GM18951 (cell line): ENCODE data around the gene TARDBP.
"Not testable (repeated sequence)": the region's sequence is repeated elsewhere in the genome, so short reads cannot be mapped to it uniquely, and the experiment has no call there.

Source experiments
- POLR2A ChIP-seq: IDR thresholded peaks from 4 replicates; pipeline ENCODE4 v1.6.1; 2011; ENCODE audit warnings: mild to moderate bottlenecking; ENCODE audit not compliant: insufficient read length, insufficient read depth; ENCODE audit errors: extremely low read depth
- in situ Hi-C: fragments of 300-500 bp; cut with MboI; formaldehyde crosslinking; loops from one replicate; pipeline ENCODE4 v1.12.0; 2022; ENCODE audit warnings: low sequenced_read_pairs, mixed read lengths, inconsistent platforms; ENCODE audit not compliant: unreplicated experiment

Gene TARDBP

DNA sequence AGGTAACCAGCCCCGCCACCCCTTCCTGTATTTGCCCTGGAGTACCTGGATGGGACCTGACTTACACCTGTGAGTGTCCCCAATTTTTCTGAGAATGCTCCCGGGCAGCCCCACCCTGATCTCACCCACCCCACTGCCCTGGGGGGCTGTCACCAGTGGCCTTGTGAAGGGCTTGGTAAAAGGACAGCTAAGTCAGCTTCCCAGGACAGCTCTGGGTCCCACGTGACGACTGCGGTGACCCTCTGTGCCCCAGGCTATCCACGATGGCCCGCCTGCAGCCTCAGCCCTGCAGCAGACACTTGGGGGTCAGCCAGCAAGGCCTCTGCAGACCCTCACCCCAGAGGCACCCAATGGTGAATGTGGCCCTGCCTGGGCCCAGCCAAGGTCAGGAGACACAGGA, 41.7 kb downstream of the TARDBP start:
- in situ Hi-C loops = no loop called here
- TF ChIP-seq POLR2A = no peak

GRCh38 chr1:11054666-11055065, 42.2 kb downstream of the TARDBP start:
- in situ Hi-C loops = no loop called here
- no peak for TF ChIP-seq POLR2A

GRCh38 chr1:11055676-11056075, 43.2 kb downstream of the TARDBP start:
- no peak for TF ChIP-seq POLR2A
- in situ Hi-C loops = no loop called here

DNA sequence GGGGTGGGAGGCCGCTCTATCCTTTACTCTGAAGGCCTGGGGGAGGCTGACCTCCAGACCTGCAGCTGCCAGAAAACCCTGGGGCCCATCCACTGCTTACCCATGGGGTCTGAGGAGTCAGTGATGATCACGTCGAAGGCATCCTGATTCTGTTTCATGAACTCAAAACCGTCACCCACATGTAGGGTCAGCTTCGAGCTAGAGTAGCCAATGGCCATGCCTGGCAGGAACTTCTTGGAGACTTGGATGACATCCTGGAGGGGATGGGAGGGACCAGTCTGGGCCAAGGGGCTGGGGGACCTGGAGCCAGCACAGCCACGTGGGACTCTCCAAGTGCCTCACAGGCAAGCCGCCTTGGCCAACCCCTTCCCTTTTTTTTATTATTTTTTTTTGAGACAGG, 44.0 kb downstream of the TARDBP start:
- in situ Hi-C loops = no loop called here
- no peak for TF ChIP-seq POLR2A

DNA sequence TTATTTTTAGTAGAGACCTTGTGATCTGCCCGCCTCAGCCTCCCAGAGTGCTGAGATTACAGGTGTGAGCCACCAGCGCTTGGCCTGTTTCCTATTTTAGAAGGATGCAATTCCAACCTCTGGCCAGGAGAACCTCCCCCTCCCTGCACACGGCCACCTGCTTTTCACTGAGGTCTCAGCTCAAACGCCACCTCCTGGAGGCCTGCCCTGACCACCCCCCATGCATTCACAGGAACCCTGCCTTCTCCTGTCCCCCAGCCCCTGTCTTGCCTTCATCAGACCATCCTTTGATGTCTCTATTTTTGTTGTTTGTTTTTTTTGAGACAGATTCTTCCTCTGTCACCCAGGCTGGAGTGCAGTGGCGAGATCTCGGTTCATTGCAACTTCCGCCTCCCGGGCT, 45.0 kb downstream of the TARDBP start:
- in situ Hi-C loops = no loop called here
- no peak for TF ChIP-seq POLR2A

DNA sequence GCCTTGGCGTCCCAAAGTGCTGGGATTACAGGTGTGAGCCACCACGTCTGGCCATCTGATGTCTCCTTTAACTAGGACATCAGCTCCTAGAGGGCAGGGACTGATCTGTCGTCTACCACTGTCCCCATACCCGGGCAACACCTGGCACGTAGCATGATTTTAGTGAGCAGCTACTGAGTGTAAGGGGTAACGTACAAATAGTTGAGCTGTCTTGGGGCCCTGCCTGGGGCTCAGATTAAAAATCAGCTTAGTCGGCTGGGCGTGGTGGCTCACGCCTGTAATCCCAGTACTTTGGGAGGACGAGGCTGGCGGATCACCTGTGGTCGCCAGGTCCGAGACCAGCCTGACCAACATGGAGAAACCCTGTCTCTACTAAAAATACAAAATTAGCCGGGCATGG, 45.6 kb downstream of the TARDBP start:
- in situ Hi-C loops = no loop called here

DNA sequence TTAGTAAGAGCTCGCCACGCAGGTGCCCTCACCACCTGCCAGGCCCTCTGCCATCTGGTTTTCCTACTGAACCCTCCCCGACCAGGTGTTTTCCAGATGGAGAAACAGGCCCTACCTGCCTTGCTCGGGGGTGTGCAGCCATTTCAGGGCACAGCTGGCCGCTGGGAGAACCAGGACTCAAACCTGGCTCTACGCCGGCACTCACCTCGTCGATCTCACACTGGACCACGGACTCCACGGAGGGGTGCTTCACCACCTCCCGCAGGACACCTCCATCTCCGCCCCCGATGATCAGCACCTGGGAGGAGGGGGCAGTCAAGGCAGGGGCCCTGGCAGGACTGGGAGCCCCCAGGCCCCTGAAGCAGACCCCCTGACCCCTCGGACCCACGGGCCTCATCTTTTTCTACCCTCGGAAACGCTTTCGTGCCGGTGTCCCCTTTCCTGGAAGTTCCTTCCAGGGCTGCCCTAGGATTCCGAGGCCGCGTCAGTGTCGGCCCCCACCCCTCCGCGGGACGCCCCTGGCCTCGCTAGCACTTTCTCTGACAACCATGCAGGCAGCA, 46.2 kb downstream of the TARDBP start:
- in situ Hi-C loops = no loop called here
- no peak for TF ChIP-seq POLR2A

More for the DNA sequence above, 45.6 kb downstream of the TARDBP start:
- TF ChIP-seq POLR2A = no peak

DNA sequence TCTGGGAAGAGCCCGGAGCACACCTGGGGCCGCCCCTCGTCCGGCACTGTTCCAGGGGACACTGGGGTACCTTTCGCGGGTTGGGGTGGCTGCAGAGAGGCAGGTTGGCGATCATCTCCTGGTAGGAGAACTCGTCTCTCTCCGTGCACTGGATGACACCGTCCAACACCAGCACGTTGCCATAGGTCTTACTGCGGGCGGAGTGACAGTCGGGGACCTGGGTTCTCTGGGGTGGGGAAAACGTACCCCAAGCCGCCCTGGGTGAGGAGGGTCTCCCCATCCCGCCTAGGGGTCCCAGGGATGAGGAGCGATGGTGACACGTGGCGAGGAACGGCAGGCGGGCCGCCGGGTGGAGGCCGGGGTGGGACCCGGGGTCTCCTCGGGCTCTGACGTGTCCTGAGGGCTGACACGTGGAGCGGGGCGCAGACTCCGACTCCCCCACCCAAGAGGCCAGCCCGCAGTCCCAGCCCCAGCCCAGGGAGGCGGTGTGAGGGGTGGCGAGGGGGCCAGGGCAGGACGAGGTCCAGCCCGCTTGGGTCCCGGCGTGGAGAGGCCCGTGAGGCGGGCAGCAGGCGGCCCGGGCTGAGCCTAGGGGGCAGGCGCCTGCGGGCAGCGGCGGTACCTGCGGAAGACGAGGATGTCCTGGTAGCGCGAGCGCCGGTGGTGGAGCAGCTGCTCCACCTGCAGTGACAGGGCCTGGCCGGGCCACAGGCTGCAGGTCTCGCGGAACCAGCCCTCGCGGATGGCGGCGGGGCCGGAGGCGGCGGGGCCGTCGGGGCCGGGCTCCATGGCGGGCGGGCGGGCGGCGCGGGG, 46.9 kb downstream of the TARDBP start:
- in situ Hi-C loops = no loop called here
- no peak for TF ChIP-seq POLR2A

DNA sequence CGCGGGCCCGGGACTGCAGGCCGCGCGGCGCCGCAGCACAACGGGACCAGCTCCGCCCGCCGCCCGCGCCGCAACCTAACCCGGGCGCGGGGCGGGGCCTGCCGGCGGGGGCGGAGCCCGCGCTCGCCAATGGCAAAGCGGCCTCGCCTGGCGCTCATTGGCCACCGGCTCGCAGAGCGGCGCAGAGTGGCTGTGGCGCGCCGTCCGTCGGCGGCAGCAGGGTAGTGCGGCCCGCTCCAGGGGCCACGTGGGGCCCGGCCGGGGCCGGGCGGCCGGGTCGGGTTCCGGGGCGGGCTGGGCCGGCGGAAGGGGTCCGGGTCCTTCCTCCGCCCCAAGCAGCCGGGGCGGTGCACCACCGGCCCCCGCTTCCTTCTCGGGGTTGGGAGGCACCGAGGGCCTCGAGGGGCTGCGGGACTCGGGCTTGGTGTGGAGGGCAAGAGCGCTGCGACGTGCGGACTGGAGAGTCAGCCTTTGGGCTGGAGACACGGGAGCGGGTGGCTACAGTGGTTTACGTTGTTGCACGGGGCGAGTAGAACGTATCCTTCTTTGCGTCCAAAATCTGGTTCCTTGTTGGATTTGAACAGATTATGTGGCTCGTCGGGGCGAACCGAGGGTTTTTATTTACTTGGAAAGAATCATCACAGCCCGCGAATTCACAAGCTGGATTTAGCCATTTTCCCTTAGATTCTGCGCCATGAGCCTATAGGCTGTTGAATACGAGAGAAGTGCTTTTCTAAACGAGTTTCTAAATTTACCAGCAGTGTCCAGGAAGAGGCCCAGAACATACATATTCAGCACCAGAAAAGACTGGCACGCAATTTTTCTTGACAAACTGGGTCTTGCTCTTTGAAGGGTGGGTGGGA, 47.7 kb downstream of the TARDBP start, which contains the start of gene SRM:
SRM (minus strand) TSS at position 51 of the 863 bp plus-strand sequence. CDS start 75 bp downstream, outside the sequence.
- peak; percentile 81 for TF ChIP-seq POLR2A
- in situ Hi-C loops = no loop called here

DNA sequence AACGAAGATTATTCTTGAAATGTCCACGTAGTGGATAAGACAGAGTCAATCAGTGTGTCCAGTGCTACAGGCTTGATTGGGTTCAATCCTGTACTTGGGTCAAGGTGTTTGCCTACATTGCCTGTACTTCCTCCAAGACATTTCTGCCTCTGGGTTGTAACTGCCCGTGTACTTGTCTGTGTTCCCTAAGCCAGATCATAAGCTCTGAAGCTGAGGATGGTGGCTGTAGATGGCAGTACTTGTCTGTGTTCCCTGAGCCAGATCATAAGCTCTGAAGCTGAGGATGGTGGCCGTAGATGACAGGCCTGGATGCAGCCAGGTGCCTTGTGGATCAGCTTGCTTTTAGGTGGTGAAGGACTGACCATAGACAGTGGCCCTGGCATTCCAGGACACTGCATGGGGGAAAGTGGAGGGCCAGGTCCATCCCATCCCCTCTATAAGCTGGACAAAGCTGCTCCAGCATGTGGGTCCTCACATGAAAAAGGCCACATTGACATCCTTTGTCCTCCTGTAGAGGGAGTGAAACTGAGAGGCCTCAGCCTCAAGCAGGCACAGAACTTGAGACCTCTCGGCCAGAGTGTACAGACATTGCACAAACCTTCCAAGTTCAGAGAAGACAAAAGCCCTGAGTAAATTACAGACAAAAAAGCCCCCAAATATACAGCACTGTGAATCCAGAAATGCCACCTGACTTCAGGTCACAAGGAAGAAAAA, 49.4 kb downstream of the TARDBP start:
- no peak for TF ChIP-seq POLR2A
- in situ Hi-C loops = no loop called here

- TF ChIP-seq POLR2A = peak; percentile 26
- in situ Hi-C loops = no loop called here
Measured at GRCh38 chr1:11062965-11063401, 50.5 kb downstream of the TARDBP start.

GRCh38 chr1:11063937-11064537, 51.6 kb downstream of the TARDBP start:
- in situ Hi-C loops = not testable (repeated sequence)
